BLaER1 (cell line): ENCODE measurements around the gene HPCAL1.
"Not testable (repeated sequence)": the region's sequence is repeated elsewhere in the genome, so short reads cannot be mapped to it uniquely, and the experiment has no call there.

ENCODE experiments used
- H3K27ac ChIP-seq: shearing (Covaris generic); formaldehyde crosslinking; 2 replicates; pipeline ENCODE4 v1.8.1; 2022
- H3K27me3 ChIP-seq: shearing (Covaris generic); formaldehyde crosslinking; 2 replicates; pipeline ENCODE4 v1.8.1; 2022
- H3K36me3 ChIP-seq: shearing (Covaris generic); formaldehyde crosslinking; 2 replicates; pipeline ENCODE4 v1.8.1; 2022
- H3K4me1 ChIP-seq: shearing (Covaris generic); formaldehyde crosslinking; 2 replicates; pipeline ENCODE4 v1.8.1; 2022
- H3K4me2 ChIP-seq: shearing (Covaris generic); formaldehyde crosslinking; 2 replicates; pipeline ENCODE4 v1.8.1; 2022
- H3K4me3 ChIP-seq: shearing (Covaris generic); formaldehyde crosslinking; 2 replicates; pipeline ENCODE4 v1.8.1; 2022
- H3K9ac ChIP-seq: shearing (Covaris generic); formaldehyde crosslinking; 2 replicates; pipeline ENCODE4 v1.8.1; 2022
- H3K9me3 ChIP-seq: shearing (Covaris generic); formaldehyde crosslinking; 2 replicates; pipeline ENCODE4 v1.8.1; 2022
- H4K20me1 ChIP-seq: shearing (Covaris generic); formaldehyde crosslinking; 2 replicates; pipeline ENCODE4 v1.8.1; 2022
- Cebpa-rat ChIP-seq: shearing (Covaris generic); IDR thresholded peaks from 2 replicates; pipeline ENCODE4 v1.8.1; 2022

The HPCAL1 gene

DNA sequence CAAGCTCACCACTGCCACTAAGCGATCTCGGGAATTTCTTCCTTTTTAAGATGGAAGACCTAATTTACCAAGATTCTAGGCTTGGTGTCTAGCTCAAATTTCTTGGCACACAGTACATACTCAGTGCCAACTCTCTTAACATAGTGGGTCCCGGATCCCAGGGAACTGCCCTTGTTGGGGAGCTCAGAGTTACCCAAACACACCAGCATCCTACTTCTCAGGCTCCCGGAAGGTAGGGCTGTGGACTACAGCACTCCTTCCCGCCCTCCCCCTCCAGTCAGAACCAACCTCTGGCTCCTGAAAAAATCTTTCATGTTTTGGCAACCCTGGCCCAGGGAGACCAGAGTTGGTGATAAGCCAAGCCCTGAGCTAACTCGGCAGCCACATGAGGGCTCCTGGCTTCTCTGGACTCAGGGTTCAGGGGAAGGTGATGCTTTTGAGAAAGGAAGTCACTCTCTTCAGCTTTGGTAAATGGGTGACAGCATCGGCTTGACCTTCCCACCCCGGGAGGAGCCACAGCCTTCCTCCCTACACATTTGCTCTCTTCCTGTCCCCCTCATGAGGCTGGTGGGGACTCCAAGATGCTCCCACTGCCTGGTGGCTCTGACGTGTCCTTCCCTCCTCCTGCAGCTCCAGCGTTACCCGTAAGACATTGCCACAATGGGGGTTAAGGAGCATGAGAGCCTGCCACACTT, 136.6 kb downstream of the HPCAL1 start:
- H3K27me3 ChIP-seq = no peaks in the 10 kb centered on the region
- peaks cover 60% of the 10 kb centered on the region for H4K20me1 ChIP-seq
- H3K9ac ChIP-seq = no peak overlapping the region
- no peaks in the 10 kb centered on the region for H3K9me3 ChIP-seq
- peaks cover 11% of the 10 kb centered on the region for H3K4me1 ChIP-seq
- no peak overlapping the region for H3K4me2 ChIP-seq
- H3K27ac ChIP-seq = no peak overlapping the region
- peaks cover 63% of the 10 kb centered on the region for H3K36me3 ChIP-seq
- no peak for TF ChIP-seq Cebpa-rat
- no peak overlapping the region for H3K4me3 ChIP-seq

DNA sequence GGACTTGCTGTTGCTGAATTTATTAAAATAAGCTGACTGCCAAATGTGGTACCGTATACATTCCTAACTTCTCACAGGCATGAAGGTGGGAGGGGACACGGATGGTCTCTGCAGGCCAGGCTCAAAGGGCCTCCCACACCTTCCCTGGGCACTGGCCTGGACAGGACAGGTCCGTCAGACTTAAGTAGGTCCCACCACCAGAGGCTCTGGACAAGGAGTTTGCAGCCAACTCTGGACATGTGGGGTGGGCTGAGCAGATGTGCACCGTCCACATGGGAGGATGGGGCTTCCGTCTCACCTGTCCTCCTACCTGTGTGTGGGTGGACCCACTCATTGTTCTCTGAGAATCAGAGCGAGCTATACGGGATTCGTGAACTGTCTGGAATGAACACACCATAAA, 137.3 kb downstream of the HPCAL1 start:
- peaks cover 67% of the 10 kb centered on the region for H4K20me1 ChIP-seq
- no peaks in the 10 kb centered on the region for H3K27me3 ChIP-seq

DNA sequence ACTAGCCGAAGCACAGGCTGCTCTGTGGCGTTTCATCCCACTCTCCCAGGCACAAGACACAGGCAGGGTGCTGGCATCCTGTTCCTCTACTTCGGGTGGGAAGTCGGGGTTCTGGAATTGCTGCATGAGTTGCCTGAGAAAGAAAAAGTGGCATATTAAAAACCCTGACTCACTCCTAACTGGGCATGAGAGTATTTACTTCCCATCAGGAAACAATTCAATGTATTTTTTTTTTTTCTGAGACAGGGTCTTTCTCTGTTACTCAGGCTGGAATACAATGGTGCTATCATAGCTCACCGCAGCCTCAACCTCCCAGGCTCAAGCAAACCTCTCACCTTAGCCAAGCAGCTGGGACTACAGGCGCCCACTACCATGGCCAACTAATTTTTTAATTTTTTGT, 138.0 kb downstream of the HPCAL1 start:
- no peak overlapping the region for H3K27ac ChIP-seq
- H3K27me3 ChIP-seq = no peaks in the 10 kb centered on the region
- TF ChIP-seq Cebpa-rat = no peak
- H3K9me3 ChIP-seq = no peaks in the 10 kb centered on the region
- H3K9ac ChIP-seq = no peak overlapping the region
- H4K20me1 ChIP-seq = peaks cover 74% of the 10 kb centered on the region
- peaks cover 18% of the 10 kb centered on the region for H3K4me1 ChIP-seq
- no peak overlapping the region for H3K4me2 ChIP-seq
- peaks cover 72% of the 10 kb centered on the region for H3K36me3 ChIP-seq
- H3K4me3 ChIP-seq = no peak overlapping the region

More for the DNA sequence above, 137.3 kb downstream of the HPCAL1 start:
- H3K9me3 ChIP-seq = no peaks in the 10 kb centered on the region
- no peak overlapping the region for H3K4me3 ChIP-seq
- H3K4me2 ChIP-seq = no peak overlapping the region
- H3K27ac ChIP-seq = no peak overlapping the region
- H3K36me3 ChIP-seq = peaks cover 69% of the 10 kb centered on the region
- TF ChIP-seq Cebpa-rat = no peak
- H3K9ac ChIP-seq = no peak overlapping the region
- peaks cover 13% of the 10 kb centered on the region for H3K4me1 ChIP-seq

DNA sequence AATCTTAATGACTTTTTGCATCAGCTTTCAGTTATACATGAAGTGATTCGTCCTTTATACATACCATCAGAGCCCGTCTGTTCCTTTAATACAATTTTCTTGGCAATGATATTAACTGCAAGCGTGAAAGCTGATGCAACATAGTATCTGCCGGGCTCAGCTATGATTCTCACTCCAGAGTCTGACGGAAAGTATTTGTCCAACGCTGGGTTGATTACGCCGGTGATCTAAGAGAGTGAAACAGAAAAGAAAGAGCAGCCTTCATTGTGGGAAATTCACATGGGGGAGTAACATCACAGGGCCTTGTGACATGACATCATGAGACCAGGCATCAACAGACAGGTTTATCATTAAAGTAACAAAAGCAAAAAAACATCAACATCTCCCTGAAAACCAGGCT, 139.2 kb downstream of the HPCAL1 start:
- TF ChIP-seq Cebpa-rat = no peak
- H3K4me3 ChIP-seq = no peak overlapping the region
- H3K9ac ChIP-seq = no peak overlapping the region
- H3K4me1 ChIP-seq = peaks cover 29% of the 10 kb centered on the region
- no peak overlapping the region for H3K4me2 ChIP-seq
- H3K27ac ChIP-seq = no peak overlapping the region
- no peaks in the 10 kb centered on the region for H3K9me3 ChIP-seq
- H4K20me1 ChIP-seq = peaks cover 87% of the 10 kb centered on the region
- H3K27me3 ChIP-seq = no peaks in the 10 kb centered on the region
- peaks cover 72% of the 10 kb centered on the region for H3K36me3 ChIP-seq

DNA sequence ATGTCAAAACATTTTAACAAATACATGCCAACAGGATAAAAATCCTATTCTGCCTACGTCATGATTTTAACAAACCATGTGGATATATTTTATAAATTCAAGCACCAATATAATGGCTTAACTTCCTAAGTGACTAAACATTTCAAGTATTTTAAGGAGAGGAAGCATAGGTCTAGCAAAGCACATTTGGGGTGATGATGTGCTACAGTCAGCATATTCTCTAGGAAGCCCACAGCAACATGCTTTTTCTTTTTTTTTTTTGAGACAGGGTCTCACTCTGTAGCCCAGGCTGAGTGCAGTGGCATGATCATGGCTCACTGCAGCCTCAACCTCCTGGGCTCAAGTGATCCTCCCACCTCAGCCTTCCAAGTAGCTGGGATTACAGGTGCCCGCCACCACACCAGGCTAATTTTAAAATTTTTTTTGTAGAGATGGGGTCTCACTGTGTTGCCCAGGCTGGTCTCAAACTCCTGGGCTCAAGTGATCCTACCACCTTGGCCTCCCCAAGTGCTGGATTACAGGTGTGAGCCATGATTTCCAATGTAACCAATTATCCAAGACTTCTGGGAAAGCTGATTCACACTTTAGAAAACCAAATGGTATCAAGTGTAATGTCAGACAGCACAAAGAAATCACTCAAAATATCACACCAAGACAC, 139.9 kb downstream of the HPCAL1 start:
- not testable (repeated sequence) for H3K4me2 ChIP-seq, H3K27me3 ChIP-seq, H3K27ac ChIP-seq, H3K9ac ChIP-seq, H3K4me3 ChIP-seq, H3K9me3 ChIP-seq
- Histone ChIP-seq H4K20me1 (peaks cover 93% of the 10 kb centered on the region), H3K4me1 (peaks cover 29% of the 10 kb centered on the region), H3K36me3 (peaks cover 72% of the 10 kb centered on the region)

DNA sequence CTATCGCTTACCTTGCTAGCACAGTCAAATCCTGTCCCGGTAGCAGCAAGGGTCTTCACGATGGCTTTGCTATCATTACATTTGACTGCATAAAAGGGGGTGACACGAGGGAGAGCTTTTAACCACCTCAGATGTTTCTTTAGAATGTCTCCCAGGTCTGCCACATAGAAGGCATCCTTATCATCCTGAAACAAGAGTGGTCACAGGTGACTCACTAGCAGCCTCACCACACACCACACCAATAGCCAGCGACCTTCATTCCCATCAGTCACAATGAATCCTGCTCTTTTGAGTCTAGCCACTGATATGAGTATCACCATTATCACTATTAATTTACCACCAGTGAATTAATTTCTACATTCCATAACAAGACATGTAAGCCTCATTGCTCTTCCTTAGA, 141.8 kb downstream of the HPCAL1 start:
- Histone ChIP-seq H3K27ac (no peak overlapping the region), H3K4me2 (peak overlapping the region; percentile 96), H3K4me1 (peaks cover 37% of the 10 kb centered on the region), H3K4me3 (no peak overlapping the region), H3K9ac (0 out of 2 replicates have a peak overlapping the region, but pooled peaks have one; percentile 90), H4K20me1 (peaks cover 83% of the 10 kb centered on the region), H3K9me3 (no peaks in the 10 kb centered on the region), H3K36me3 (peaks cover 58% of the 10 kb centered on the region), H3K27me3 (no peaks in the 10 kb centered on the region)
- TF ChIP-seq Cebpa-rat = no peak

DNA sequence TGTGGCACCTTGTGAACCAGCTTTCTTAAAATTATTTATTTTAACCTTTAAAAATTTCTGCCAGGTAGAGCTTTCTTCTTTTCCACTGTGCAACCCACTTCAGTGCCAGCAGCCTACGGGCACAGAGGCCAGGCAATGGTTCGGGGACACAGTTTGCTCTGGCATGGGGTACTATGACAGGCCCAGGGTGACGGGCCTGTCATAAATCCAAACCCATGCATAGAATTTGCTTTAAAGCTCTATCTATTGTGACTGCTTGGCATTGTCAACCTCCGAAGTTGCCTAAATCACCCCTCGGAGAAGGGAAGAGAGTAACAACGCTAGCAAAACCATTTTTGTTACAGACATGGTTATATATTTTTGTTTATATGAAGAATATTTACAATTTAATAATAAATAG, 143.9 kb downstream of the HPCAL1 start:
- peak overlapping the region; percentile 74 for H3K4me3 ChIP-seq
- H4K20me1 ChIP-seq = peaks cover 62% of the 10 kb centered on the region
- TF ChIP-seq Cebpa-rat = no peak

DNA sequence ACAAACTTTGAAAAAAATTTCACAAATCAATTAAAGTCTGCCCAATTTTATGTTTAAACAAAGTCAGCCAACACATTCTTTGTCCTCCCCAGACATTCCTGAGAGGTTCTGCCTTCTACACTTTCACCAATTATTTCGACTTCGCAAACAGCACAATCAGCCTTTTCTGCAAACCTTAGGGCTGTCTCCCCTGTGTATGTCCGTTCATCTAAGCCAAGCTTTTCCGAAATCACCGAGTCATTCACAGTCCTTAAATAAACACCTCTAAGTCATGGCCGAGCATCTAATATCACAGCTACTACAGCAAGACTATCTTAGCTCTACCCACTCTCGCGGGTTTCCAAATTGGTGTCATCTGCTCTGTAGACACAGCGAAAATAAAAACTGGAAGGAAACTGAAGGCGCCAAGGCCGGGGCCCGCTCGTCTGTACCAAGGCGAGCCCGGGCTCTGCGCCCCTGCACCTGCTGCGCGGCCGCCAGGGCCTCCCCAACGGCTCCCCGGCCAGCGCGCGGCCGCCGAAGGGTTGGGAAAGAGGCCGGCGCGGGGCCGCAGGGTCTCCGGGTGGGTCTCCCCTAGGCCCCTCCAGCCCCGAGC, 144.7 kb downstream of the HPCAL1 start:
- TF ChIP-seq Cebpa-rat = no peak

More for the DNA sequence above, 143.9 kb downstream of the HPCAL1 start:
- peak overlapping the region; percentile 90 for H3K9ac ChIP-seq
- H3K27me3 ChIP-seq = no peaks in the 10 kb centered on the region
- H3K27ac ChIP-seq = peak overlapping the region; percentile 95
- peaks cover 36% of the 10 kb centered on the region for H3K36me3 ChIP-seq
- H3K4me2 ChIP-seq = peak overlapping the region; percentile 96
- peaks cover 8% of the 10 kb centered on the region for H3K9me3 ChIP-seq
- peaks cover 48% of the 10 kb centered on the region for H3K4me1 ChIP-seq

DNA sequence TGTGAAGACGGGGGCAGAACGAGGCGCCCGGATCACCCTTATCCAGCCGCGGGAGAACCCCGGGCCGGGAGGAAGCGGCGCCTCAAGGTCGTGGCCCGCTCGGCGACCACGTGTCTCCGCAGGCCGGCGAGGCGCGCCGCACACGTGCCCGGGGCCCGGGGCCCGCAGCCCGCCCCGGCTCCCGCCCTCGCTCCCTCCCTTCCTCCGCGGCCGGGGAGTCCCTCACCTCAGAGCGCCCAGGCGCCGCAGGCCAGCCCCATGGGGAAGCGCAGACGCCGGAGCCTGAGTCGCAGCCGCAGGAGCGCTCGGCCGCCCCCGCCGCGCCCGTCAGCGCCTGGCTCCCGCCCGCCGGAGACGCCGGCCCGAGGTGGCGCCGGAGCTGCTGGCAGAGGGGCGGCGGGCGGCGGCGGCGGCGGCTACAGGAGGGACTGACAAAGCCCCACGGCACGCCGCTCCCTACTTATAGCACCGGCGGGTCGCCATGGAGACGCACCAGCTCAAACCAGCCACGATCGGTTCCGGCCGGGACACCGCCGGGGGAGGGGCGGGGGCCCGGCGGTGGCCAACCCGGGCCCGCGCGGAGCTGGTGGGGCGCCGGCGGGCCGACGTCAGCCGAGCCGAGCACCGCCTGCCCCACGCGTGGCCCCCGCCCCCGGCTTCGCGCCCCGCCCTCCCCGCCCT, 145.3 kb downstream of the HPCAL1 start, which contains the start of gene ODC1:
Gene ODC1 (minus strand): TSS at position 433 of the 681 bp plus-strand sequence. CDS start 3,295 bp downstream, outside the sequence.
- no peaks in the 10 kb centered on the region for H3K27me3 ChIP-seq
- H3K36me3 ChIP-seq = peaks cover 22% of the 10 kb centered on the region
- peak within 1 kb of the TSS; percentile 93 for H3K9ac ChIP-seq
- H3K4me1 ChIP-seq = peaks cover 60% of the 10 kb centered on the region
- peak within 1 kb of the TSS; percentile 97 for H3K4me2 ChIP-seq
- H3K27ac ChIP-seq = peak within 1 kb of the TSS; percentile 97
- no peak for TF ChIP-seq Cebpa-rat
- peaks cover 48% of the 10 kb centered on the region for H4K20me1 ChIP-seq
- H3K9me3 ChIP-seq = peaks cover 8% of the 10 kb centered on the region
- H3K4me3 ChIP-seq = peak within 1 kb of the TSS; percentile 74

More for the DNA sequence above, 144.7 kb downstream of the HPCAL1 start:
- peak overlapping the region; percentile 95 for H3K27ac ChIP-seq
- no peaks in the 10 kb centered on the region for H3K27me3 ChIP-seq
- peak overlapping the region; percentile 96 for H3K4me2 ChIP-seq
- H4K20me1 ChIP-seq = peaks cover 55% of the 10 kb centered on the region
- peaks cover 29% of the 10 kb centered on the region for H3K36me3 ChIP-seq
- peak overlapping the region; percentile 74 for H3K4me3 ChIP-seq
- H3K4me1 ChIP-seq = peaks cover 54% of the 10 kb centered on the region
- peaks cover 8% of the 10 kb centered on the region for H3K9me3 ChIP-seq
- H3K9ac ChIP-seq = peak overlapping the region; percentile 90
